ENCODE measurements around the gene LPCAT3. TPM values are rescaled to one million over a fixed set of nuclear protein-coding genes. Genes with fewer than 3 reads are reported as not detected.

Gene LPCAT3
- total RNA-seq, 1 experiment from 2014 or later, result 45.8 TPM

- Histone ChIP-seq H3K27ac (ENCODE audit: low read depth, low read length) (no peak overlapping the region), H3K4me3 (replicated peaks in 1 of 2; ENCODE audit: low read depth in 1 of 2, low read length in 2 of 2) (no peak overlapping the region), H3K9ac (ENCODE audit: low read length) (no peak overlapping the region), H3K4me1 (ENCODE audit: control insufficient read depth in 1 of 2, insufficient read depth in 2 of 2, low read length in 2 of 2) (peaks cover 0 to 4% of the 10 kb centered on the region in 2 experiments; a peak in 1 of 4 replicates), H3K36me3 (ENCODE audit: control insufficient read depth in 1 of 2, insufficient read depth in 2 of 2, low read length in 2 of 2) (no peaks in the 10 kb centered on the region), H3K27me3 (ENCODE audit: insufficient read depth, low read length) (no peaks in the 10 kb centered on the region), H3K9me3 (ENCODE audit: control insufficient read depth in 1 of 2, insufficient read depth in 1 of 2, low read depth in 1 of 2, low read length in 2 of 2) (no peaks in the 10 kb centered on the region), H3K4me2 (ENCODE audit: low read length) (no peak overlapping the region), H3K9me2 (ENCODE audit: insufficient read depth) (no peaks in the 10 kb centered on the region), H4K20me1 (ENCODE audit: insufficient read depth) (no peaks in the 10 kb centered on the region), H2AFZ (ENCODE audit: low read depth, low read length, poor library complexity, severe bottlenecking) (no peak overlapping the region), H3K79me2 (ENCODE audit: insufficient read depth, low read length) (no peaks in the 10 kb centered on the region)
- TF ChIP-seq SP1 (IDR thresholded peaks at IDR 0.05; ENCODE audit: low read depth) (no peak), SIN3A (IDR thresholded peaks at IDR 0.05; ENCODE audit: low read depth) (no peak), SRF (IDR thresholded peaks at IDR 0.05; ENCODE audit: low read depth) (no peak), ZFX (IDR thresholded peaks at IDR 0.05) (no peak)
- TF ChIP-seq, protein P1, sequence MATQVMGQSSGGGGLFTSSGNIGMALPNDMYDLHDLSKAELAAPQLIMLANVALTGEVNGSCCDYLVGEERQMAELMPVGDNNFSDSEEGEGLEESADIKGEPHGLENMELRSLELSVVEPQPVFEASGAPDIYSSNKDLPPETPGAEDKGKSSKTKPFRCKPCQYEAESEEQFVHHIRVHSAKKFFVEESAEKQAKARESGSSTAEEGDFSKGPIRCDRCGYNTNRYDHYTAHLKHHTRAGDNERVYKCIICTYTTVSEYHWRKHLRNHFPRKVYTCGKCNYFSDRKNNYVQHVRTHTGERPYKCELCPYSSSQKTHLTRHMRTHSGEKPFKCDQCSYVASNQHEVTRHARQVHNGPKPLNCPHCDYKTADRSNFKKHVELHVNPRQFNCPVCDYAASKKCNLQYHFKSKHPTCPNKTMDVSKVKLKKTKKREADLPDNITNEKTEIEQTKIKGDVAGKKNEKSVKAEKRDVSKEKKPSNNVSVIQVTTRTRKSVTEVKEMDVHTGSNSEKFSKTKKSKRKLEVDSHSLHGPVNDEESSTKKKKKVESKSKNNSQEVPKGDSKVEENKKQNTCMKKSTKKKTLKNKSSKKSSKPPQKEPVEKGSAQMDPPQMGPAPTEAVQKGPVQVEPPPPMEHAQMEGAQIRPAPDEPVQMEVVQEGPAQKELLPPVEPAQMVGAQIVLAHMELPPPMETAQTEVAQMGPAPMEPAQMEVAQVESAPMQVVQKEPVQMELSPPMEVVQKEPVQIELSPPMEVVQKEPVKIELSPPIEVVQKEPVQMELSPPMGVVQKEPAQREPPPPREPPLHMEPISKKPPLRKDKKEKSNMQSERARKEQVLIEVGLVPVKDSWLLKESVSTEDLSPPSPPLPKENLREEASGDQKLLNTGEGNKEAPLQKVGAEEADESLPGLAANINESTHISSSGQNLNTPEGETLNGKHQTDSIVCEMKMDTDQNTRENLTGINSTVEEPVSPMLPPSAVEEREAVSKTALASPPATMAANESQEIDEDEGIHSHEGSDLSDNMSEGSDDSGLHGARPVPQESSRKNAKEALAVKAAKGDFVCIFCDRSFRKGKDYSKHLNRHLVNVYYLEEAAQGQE (IDR thresholded peaks at IDR 0.05; ENCODE audit: low read depth), result no peak
- ATAC-seq (no peak), DNase-seq (ENCODE audit: low read depth, low spot score) (no peak)
- POLR2A ChIA-PET, result no interaction called here
- RAD21 ChIA-PET (ENCODE audit: low non-redundant PET in 1 of 2, low total read pairs in 2 of 2, uncharacterized antibody in 2 of 2, unreplicated experiment in 2 of 2), result no interaction called here
- CTCF ChIA-PET, result interaction anchor here (0.6 kb wide), 1 partner anchor 18 kb away, joined by 3 read pairs; no protein-coding TSS in a partner anchor
- BruUV-seq (replicated peaks), result no TSS peak
- intact Hi-C loops (cut with micrococcal nuclease), result no loop called here
Observed at GRCh38 chr12:7059780-7060179, 41.5 kb upstream of the LPCAT3 start.

DNA sequence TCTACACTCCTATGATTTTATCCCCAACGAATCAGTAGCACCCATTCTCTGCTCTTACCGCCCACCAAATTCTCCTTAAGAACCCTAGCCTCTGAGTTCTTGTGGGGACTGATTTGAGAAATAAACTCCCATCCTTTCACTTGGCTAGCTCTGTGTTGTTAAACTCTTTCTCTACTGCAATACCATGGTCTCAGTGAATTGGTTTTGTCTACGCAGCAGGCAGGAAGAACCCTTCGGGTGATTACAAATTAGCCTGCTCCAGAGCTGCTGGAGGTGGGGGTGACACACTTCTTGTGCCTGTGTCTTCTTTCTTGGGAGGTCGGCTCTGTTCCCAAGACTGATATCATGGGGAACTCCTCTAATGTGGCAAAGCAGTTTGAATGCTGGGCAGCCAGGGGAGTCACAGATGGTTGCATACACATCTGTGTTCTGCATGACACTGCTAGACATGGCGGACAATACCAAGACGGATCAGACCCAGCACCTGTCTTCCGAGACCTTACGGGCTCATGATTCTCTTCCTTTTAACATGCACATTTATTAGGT is 40.6 kb upstream of the LPCAT3 start:
- intact Hi-C loops (cut with micrococcal nuclease), result no loop called here
- Histone ChIP-seq H3K9me3 (ENCODE audit: control insufficient read depth in 1 of 2, insufficient read depth in 1 of 2, low read depth in 1 of 2, low read length in 2 of 2) (no peaks in the 10 kb centered on the region), H2AFZ (ENCODE audit: low read depth, low read length, poor library complexity, severe bottlenecking) (no peak overlapping the region), H4K20me1 (ENCODE audit: insufficient read depth) (no peaks in the 10 kb centered on the region), H3K9ac (ENCODE audit: low read length) (no peak overlapping the region), H3K27ac (ENCODE audit: low read depth, low read length) (no peak overlapping the region), H3K79me2 (ENCODE audit: insufficient read depth, low read length) (no peaks in the 10 kb centered on the region), H3K36me3 (ENCODE audit: control insufficient read depth in 1 of 2, insufficient read depth in 2 of 2, low read length in 2 of 2) (no peaks in the 10 kb centered on the region), H3K4me2 (ENCODE audit: low read length) (no peak overlapping the region), H3K4me1 (ENCODE audit: control insufficient read depth in 1 of 2, insufficient read depth in 2 of 2, low read length in 2 of 2) (peaks cover 0 to 4% of the 10 kb centered on the region in 2 experiments; a peak in 1 of 4 replicates), H3K27me3 (ENCODE audit: insufficient read depth, low read length) (no peaks in the 10 kb centered on the region), H3K9me2 (ENCODE audit: insufficient read depth) (no peaks in the 10 kb centered on the region), H3K4me3 (replicated peaks in 1 of 2; ENCODE audit: low read depth in 1 of 2, low read length in 2 of 2) (no peak overlapping the region)
- ATAC-seq (no peak), DNase-seq (ENCODE audit: low read depth, low spot score) (no peak)
- TF ChIP-seq EGR1 (IDR thresholded peaks at IDR 0.05; ENCODE audit: low read depth) (no peak), TCF7L2 (IDR thresholded peaks at IDR 0.05; ENCODE audit: borderline replicate concordance, extremely low read depth, insufficient read depth, insufficient read length) (no peak), POLR2AphosphoS5 (IDR thresholded peaks at IDR 0.05; ENCODE audit: low read depth, low read length) (no peak), ELF1 (IDR thresholded peaks at IDR 0.05; ENCODE audit: borderline replicate concordance, low read depth) (no peak), CBX3 (IDR thresholded peaks at IDR 0.05; ENCODE audit: low read depth) (no peak), FOSL1 (IDR thresholded peaks at IDR 0.05; ENCODE audit: low read depth) (no peak), SP1 (IDR thresholded peaks at IDR 0.05; ENCODE audit: low read depth) (no peak), JUND (IDR thresholded peaks at IDR 0.05) (no peak), SRF (IDR thresholded peaks at IDR 0.05; ENCODE audit: low read depth) (no peak), EZH2phosphoT487 (IDR thresholded peaks at IDR 0.05; ENCODE audit: borderline replicate concordance) (no peak), ZNF274 (IDR thresholded peaks at IDR 0.05; ENCODE audit: low read depth, low read length) (no peak), SIN3A (IDR thresholded peaks at IDR 0.05; ENCODE audit: low read depth) (no peak)
- TF ChIP-seq, protein P2, sequence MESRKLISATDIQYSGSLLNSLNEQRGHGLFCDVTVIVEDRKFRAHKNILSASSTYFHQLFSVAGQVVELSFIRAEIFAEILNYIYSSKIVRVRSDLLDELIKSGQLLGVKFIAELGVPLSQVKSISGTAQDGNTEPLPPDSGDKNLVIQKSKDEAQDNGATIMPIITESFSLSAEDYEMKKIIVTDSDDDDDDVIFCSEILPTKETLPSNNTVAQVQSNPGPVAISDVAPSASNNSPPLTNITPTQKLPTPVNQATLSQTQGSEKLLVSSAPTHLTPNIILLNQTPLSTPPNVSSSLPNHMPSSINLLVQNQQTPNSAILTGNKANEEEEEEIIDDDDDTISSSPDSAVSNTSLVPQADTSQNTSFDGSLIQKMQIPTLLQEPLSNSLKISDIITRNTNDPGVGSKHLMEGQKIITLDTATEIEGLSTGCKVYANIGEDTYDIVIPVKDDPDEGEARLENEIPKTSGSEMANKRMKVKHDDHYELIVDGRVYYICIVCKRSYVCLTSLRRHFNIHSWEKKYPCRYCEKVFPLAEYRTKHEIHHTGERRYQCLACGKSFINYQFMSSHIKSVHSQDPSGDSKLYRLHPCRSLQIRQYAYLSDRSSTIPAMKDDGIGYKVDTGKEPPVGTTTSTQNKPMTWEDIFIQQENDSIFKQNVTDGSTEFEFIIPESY (IDR thresholded peaks at IDR 0.05; ENCODE audit: extremely low read depth, insufficient replicate concordance, low read length), result no peak
- no TSS peak for BruUV-seq (replicated peaks)
- ChIA-PET CTCF (no interaction called here), POLR2A (no interaction called here), RAD21 (ENCODE audit: low non-redundant PET in 1 of 2, low total read pairs in 2 of 2, uncharacterized antibody in 2 of 2, unreplicated experiment in 2 of 2) (no interaction called here)

All from HCT116 (cell line).